HG03439 (cell line): ENCODE data around the gene NLRP11.

ENCODE experiments used
- ATAC-seq: cut with Tn5 transposase; IDR thresholded peaks from one replicate; pipeline ENCODE4 v1.9.1; 2021; ENCODE audit warnings: mild to moderate bottlenecking, moderate library complexity; ENCODE audit not compliant: unreplicated experiment

Gene NLRP11

DNA sequence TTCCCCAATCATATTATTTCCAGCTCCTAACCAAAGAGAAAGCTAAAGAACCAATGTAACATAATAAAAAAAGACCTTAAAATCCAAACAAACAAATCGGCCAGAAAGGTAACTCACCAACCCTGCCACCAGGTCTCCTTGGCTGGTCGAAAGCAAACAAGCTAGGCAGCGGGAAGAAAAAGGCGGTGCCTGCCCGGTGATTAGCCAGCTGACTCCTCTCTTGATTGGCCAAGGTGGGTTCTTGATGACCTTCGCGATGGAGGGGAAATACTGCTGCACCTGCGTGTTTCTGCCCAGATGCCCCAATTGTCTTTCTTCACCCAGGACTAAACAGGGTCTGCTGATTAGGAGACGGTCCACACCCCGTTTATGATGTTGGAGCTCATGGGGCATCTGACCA lies at the start of gene NLRP11:
Gene NLRP11, minus strand, starts transcription at position 154 of the 400 bp plus-strand sequence. CDS start 13,825 bp downstream, outside the sequence.
- ATAC-seq, result no peak

DNA sequence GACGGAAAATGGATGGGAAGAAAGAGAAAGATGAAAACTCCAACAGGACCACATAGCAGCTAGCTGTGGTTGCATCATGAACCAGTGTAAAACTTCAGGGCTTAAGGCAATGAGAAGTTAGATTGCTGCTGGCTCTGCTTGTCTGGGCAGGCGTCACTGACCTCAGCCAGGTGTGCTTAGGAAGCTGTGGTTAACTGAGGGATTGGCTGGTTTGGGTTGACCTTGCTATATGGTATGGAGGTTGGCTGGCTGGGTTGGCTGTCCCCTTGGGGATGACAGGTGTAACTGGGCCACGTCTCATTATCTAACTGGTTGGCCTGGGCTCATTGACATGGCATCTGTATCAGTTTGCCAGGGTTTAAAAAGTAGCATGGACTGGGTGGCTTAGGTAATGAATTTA lies 45.4 kb upstream of the NLRP11 start:
- ATAC-seq, result no peak

DNA sequence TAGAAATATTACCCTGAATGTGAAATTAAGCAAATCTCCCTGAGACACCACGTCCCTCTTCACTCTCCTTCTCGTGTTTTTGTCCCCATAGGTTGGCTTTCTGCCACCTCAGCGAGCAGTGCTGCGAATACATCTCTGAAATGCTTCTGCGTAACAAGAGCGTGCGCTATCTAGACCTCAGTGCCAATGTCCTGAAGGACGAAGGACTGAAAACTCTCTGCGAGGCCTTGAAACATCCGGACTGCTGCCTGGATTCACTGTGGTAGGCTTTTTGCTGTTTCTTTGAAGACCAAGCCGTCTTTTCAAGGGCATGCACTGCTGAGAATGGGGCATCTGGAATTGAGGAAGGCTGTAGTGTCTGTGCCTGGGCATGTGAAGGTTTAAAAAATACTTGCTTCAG lies 38.9 kb upstream of the NLRP11 start:
- no peak for ATAC-seq

DNA sequence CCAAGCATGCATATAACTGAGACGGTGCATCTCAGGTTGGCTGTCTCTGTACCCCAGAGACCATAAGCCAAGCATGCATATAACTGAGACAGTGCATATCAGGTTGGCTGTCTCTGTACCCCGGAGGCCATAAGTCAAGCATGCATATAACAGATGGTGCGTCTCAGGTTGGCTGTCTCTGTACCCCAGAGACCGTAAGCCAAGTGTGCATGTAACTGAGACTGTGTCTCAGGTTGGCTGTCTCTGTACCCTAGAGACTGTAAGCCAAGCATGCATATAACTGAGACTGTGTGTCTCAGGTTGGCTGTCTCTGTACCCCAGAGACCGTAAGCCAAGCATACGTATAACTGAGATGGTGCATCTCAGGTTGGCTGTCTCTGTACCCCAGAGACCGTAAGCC lies 35.3 kb upstream of the NLRP11 start:
- ATAC-seq, result no peak

DNA sequence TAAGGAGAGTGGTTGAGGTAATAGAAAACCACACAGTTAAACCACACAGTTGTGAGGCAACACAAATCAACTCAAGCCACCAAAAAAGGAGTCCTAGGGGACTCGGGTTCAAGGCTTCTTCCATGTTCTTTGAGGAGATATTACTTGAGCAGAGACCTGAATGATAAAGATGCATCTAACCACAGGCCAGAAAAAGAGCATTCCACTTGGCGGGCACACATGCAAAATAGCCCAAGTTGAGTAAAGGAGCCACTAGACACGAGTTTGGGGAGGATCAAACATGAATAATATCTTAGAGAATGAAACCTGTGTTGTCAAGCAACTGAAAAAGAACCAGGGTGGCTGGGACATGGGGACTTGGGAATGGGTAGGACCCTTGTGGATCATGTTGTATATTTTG lies 34.7 kb upstream of the NLRP11 start:
- no peak for ATAC-seq

DNA sequence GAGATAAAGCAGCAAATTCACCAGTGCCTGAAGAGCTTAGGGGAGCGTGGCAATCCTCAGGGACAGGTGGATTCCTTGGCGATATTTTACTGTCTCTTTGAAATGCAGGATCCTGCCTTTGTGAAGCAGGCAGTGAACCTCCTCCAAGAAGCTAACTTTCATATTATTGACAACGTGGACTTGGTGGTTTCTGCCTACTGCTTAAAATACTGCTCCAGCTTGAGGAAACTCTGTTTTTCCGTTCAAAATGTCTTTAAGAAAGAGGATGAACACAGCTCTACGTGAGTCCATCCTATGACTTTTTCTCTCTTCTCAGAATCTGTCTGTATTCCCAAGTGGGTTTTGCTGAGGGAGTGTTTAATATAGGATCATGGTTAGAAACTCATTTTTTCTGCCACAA lies 27.2 kb upstream of the NLRP11 start:
- ATAC-seq, result no peak

DNA sequence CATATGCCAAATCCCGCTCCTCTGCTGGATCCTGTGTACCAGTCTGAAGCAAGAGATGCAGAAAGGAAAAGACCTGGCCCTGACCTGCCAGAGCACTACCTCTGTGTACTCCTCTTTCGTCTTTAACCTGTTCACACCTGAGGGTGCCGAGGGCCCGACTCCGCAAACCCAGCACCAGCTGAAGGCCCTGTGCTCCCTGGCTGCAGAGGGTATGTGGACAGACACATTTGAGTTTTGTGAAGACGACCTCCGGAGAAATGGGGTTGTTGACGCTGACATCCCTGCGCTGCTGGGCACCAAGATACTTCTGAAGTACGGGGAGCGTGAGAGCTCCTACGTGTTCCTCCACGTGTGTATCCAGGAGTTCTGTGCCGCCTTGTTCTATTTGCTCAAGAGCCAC lies 26.6 kb upstream of the NLRP11 start:
- ATAC-seq, result no peak

DNA sequence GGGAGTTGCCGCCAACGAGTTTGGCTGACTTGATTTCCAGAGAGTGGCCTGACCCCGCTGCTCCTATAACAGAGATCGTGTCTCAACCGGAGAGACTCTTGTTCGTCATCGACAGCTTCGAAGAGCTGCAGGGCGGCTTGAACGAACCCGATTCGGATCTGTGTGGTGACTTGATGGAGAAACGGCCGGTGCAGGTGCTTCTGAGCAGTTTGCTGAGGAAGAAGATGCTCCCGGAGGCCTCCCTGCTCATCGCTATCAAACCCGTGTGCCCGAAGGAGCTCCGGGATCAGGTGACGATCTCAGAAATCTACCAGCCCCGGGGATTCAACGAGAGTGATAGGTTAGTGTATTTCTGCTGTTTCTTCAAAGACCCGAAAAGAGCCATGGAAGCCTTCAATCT lies 26.2 kb upstream of the NLRP11 start:
- ATAC-seq, result no peak

DNA sequence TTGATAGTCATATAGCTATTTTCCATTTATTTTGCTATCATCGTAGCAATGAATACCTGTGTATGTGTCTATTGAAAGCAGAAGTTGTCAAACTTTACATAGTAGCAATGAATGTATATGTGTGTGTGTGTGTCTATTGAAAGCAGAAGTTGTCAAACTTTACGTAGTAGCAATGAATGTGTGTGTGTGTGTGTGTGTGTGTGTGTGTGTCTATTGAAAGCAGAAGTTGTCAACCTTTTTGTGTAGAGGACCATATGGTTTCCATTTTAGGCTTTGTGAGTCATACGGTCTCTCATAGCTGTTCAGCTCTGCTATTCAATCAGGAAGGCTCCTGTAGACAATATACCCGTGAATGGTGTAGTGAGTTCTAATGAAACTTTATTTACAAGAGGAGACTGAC lies 25.4 kb upstream of the NLRP11 start:
- ATAC-seq, result no peak

DNA sequence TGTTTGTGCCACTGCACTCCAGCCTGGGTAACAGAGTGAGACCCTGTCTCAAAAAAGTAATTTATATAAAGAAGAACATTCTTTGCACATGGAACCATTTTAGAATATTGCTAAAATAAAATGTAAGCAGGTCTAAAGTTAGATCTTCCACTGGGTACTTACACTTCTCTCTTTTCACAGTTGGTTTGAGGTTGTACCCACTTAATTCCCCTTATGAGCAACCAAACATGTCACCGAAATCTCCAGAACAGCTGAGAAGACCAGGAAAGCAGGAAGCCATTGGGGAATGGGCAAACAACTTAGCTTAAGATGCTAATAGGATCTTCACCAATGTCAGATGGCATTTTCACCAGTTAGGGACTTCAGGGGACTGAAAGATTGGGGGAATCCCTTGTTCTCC lies 23.4 kb upstream of the NLRP11 start:
- no peak for ATAC-seq

DNA sequence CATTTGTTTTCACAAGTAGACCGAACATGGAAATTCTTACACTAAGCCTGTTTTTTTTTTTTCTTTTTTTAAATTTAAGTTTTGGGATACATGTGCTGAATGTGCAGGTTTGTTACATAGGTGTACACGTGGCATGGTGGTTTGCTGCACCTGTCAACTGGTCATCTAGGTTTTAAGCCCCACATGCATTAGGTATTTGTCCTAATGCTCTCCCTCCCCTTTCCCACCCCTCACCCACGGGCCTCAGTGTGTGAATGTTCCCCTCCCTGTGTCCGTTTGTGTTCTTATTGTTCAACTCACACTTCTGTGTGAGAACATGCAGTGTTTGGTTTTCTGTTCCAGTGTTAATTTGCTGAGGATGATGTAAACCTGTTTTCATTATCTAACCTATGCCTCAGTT lies 7.1 kb upstream of the NLRP11 start:
- ATAC-seq, result no peak

DNA sequence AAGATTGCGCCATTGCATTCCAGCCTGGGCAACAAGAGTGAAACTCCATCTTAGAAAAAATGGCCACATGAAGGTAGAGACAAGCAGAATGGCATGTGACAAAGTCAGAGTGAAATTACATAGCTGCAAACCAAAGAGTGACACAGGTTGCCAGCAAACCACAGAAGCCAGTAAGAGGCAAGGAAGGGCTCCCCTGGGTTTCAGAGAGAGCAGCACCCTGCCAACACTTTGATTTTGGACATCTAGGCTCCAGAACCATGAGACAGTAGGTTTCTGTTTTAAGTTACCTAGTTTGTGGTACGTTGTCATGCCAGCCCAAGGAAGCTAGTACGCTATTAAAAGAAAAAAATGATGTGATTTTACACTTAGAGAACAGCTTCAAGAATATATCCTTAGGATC lies 6.5 kb upstream of the NLRP11 start:
- no peak for ATAC-seq

DNA sequence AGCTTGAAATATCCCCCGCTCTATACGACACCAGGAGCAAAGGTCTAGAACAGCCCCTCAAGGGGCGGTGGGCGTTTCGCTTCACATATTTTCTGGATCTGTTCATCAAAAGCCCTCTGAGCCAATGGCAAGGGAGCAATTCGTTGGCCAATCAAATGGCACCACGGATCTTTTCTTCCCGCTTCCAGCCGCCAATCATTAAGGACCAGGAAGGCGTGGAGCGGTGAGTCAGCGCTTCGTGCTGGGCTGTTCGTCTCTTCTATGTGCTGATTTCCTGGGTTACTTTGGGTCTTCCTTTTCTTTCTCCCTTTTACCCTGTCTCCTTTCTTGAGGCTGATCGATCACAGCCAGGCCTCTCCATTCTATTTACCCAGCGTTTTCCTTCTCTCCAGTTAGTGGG lies 4.5 kb upstream of the NLRP11 start, which contains the start of gene NLRP4:
Gene NLRP4, plus strand, starts transcription at position 201 of the 400 bp plus-strand sequence. CDS start 15,541 bp downstream, outside the sequence.
- ATAC-seq, result no peak

DNA sequence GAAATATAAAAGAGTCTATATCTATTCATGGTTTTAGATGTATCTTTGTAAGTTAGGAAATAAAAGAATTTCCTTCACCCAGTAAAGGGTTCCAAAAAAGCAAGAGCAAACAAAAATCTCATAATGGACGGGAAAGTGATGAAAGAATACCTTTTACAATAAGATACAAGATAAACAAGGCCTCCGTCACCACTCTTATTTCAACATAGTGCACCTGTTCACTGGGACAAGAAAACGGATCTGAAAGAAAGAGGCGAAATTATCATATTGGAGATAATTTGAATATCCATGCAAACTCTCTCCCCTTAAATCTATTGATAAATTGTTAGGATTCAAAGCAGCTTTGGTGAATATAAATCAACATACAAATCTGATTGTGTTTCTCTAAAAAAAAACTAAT lies 877 bp upstream of the NLRP11 start:
- no peak for ATAC-seq

DNA sequence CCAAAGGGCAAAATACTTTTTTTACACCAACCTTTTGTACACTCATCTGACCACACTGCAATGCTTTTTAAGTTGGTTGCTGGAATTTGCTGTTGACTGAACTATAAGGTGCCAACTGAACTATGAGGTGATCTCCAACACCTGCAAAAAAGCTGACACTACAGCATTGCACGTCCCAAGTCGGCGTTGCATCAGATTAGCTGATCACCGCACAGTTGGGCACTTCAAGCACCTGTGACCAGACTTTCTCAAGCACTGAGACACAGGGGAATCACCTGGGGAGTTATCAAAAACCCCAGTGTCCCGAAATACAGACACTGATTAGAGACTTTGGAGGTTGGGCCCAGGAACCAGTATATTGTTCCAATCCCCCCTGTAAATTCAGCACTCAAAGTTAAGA lies 1.1 kb downstream of the NLRP11 start:
- ATAC-seq, result no peak

DNA sequence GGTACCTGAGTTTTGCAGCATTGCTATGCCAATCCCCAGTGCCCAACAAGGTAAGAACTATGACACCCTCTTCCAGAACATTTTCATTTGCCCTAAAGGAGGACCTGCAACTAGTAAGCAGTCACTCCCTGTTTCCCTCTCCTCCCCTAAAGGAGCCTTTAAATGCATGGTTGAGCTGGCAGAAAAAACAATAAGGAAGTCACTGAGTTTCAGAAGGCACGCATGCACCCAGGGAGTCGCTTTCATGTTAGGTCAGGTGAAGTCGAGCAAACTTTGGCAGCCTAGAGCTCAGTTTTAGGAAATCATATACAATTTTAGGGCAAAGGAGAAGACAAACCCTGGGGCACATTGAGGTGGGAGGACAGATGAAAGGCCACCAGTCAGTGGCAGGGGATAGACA lies 11.8 kb downstream of the NLRP11 start:
- no peak for ATAC-seq

DNA sequence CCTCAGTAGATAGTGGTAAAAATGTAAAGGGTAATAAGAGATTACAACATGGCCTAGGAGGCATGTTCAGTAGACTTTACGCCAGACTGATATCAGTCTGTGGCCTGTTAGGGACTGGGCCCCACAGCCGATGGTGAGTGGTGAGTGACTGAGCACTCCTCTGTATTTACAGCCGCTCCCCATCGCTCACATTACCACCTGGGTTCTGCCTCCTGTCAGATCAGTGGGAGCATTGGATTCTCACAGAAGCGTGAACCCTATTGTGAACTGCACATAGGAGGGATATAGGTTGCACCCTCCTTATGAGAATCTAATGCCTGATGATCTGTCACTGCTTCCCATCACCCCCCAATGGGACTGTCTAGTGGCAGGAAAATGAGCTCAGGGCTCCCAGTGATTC lies 17.9 kb downstream of the NLRP11 start:
- no peak for ATAC-seq

DNA sequence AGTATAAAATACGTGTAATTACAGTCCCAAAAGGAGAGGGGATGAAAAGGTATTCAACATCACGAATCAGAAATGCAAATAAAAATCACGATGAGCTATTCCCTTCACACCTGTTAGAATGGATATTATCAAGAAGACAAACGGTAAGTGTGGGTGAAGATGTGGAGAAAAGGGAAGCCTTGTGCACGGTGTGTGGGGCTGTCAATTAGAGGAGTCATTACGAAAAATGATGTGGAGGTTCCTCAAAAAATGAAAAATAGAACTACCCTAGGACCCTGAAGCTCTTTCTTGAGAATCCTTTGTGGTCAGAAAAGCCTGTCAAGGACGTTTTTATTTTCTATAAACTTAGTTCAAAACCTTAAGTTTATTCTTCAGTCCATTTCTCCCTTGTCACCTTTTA lies 19.4 kb downstream of the NLRP11 start:
- no peak for ATAC-seq

DNA sequence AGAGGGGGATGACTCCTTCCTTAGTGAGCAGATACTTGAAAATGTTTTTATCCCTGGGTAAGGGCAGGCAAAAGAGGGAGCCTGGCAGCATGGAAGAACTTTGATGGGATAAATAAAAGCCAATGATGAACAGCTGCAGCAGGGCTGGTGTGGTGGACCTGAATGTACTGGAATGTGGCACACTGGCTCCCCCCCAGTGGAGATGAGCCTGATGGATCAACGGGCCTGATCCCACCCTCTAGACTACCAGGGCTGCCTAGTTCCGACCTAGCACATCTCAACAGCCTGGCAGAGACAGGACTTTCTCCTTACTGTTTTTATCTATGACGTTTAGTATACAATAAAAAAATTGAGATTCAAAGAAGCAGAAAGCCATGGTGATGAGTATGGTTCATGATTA lies 20.5 kb downstream of the NLRP11 start:
- ATAC-seq, result no peak

DNA sequence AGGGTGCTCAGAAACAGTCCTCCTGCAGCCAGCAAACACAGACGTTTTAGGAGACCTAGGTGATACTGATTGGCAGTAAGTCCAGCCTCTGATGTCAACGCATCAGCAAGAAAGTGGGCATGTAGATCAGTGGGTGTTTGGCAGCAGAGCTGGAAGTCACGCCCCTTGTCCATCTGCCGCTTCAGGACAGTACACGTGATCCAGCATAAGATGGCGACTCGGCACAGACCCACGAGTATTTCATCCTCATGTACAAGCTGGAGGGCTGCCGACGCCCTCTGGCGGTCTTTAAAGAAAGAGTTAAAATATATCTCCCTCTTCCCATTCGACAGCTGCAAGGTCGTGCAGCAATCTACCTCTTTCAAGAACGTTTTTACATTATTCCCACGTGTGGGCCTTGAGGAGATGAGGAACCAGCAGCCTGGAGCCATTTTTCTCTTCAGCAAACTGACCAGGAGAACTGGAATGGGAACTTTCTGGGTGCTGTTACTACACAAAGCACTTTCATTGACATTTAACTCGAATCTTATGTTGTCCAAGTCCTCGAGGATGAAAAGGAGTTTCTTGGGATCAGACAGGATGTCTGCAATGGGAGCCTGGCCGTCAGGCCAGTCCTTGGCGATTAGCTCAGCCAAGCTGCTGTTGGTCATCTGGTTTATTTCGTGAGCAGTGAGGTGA lies 22.3 kb downstream of the NLRP11 start:
- no peak for ATAC-seq

DNA sequence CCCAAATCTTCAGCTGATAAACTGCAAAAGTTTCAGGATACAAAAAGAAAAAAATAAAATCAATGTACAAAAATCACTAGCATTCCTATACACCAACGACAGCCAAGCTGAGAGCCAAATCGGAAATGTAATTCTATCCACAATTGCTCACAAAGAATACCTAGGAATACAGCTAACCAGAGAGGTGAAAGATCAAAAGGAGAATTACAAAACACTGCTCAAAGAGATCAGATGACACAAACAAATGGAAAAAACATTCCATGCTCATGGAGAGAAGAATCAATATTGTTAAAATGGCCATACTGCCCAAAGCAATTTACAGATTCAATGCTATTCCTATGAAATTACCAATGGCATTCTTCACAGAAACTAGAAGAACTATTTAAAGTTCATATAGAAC lies 29.5 kb downstream of the NLRP11 start:
- no peak for ATAC-seq

DNA sequence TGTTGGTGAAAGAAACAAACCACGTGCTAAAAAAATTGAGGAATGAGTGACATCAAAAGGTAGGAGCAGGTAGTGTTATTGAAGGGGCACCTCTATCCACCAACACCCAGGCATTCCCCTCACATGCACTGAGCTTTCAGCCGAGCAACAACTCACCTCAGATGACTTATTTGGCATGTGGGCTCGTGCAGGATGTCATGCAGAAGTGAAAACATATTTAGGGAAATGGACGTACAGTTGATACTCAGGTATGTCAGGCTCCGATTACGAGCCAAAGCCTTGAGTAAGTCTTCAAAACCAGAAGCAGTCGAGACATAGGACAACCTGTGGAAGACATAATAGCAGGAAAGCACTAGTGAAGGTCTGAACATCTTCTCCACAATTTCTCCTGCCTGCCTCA lies 30.4 kb downstream of the NLRP11 start:
- no peak for ATAC-seq

DNA sequence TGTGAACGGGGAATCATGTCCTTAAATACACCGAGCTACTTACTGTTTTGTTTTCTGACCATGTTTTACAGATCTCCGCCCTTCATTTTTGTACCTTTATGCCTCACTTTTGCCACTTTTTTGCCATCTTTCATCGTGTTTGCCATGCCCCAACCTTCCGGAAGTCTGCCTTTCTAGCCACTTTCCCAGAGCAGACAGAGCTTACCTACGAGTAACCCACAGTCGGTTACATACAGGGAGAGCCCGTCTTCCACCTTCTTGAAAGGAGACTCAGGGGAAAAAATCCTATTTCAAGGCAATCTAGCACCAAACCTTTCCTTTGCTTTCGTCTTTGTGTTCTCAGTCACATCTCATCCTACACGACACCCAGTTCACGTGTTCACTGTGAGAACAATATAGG lies 36.8 kb downstream of the NLRP11 start:
- no peak for ATAC-seq
